Keratinocyte (primary cell): Measurements from ENCODE around the gene FGL2. TPM values are rescaled to one million over a fixed set of nuclear protein-coding genes. Genes with fewer than 3 reads are reported as not detected.

Experiments used
- DNase-seq: peaks from one replicate; pipeline ENCODE4 v3.0.0-alpha.2; 2011; ENCODE audit warnings: low read depth, missing footprints, low spot score
- FAIRE-seq: peaks from 2 replicates; lab custom pipeline; 2011; peaks lifted over from hg19 to GRCh38; lab: Jason Lieb, UNC
- H2AFZ ChIP-seq: 2 replicates; pipeline ENCODE4 v1.6.0; 2012; ENCODE audit warnings: low read length, control low read depth, inconsistent platforms; ENCODE audit not compliant: control insufficient read depth
- H3K27ac ChIP-seq: 2 replicates; pipeline ENCODE4 v1.5.1; 2011; ENCODE audit warnings: low read length; ENCODE audit not compliant: control insufficient read depth, insufficient read depth
- H3K27me3 ChIP-seq: 3 replicates; pipeline ENCODE4 v1.6.0; 2011; ENCODE audit warnings: low read length; ENCODE audit not compliant: control insufficient read depth, insufficient read depth; ENCODE audit errors: extremely low read depth
- H3K36me3 ChIP-seq, 2 experiments: 2 replicates in 1 of 2; 3 replicates in 1 of 2; pipeline ENCODE4 v1.5.1; 2011; ENCODE audit warnings: low read length in 2 of 2, mild to moderate bottlenecking in 1 of 2; ENCODE audit not compliant: control insufficient read depth in 2 of 2, insufficient read depth in 2 of 2; ENCODE audit errors: extremely low read depth in 1 of 2
- H3K4me1 ChIP-seq: 3 replicates; pipeline ENCODE4 v1.5.1; 2011; ENCODE audit warnings: low read length; ENCODE audit not compliant: control insufficient read depth, insufficient read depth; ENCODE audit errors: extremely low read depth
- H3K4me2 ChIP-seq: 3 replicates; pipeline ENCODE4 v1.6.0; 2011; ENCODE audit warnings: low read depth, low read length; ENCODE audit not compliant: control insufficient read depth, insufficient read depth; ENCODE audit errors: extremely low read depth
- H3K4me3 ChIP-seq, 3 experiments: fragments of 200-600 bp in 1 of 3; sonication (generic) in 1 of 3; 2 replicates in 2 of 3; 3 replicates in 1 of 3; pipeline ENCODE4 v1.5.1; 2011 to 2016; ENCODE audit warnings: low read length in 3 of 3, mild to moderate bottlenecking in 3 of 3, control low read depth in 2 of 3, inconsistent platforms in 1 of 3, low read depth in 1 of 3, mixed read lengths in 1 of 3, mixed run types in 1 of 3, moderate library complexity in 1 of 3; ENCODE audit not compliant: control insufficient read depth in 2 of 3, insufficient read depth in 2 of 3; ENCODE audit errors: extremely low read depth in 1 of 3
- H3K79me2 ChIP-seq: 2 replicates; pipeline ENCODE4 v1.6.0; 2012; ENCODE audit warnings: low read length; ENCODE audit not compliant: control insufficient read depth, insufficient read depth
- H3K9ac ChIP-seq: 3 replicates; pipeline ENCODE4 v1.6.0; 2011; ENCODE audit warnings: low read length; ENCODE audit not compliant: control insufficient read depth, insufficient read depth; ENCODE audit errors: extremely low read depth
- H3K9me1 ChIP-seq: 3 replicates; pipeline ENCODE4 v1.6.0; 2011; ENCODE audit warnings: low read length; ENCODE audit not compliant: control insufficient read depth, insufficient read depth; ENCODE audit errors: extremely low read depth
- H3K9me3 ChIP-seq: 2 replicates; pipeline ENCODE4 v1.5.1; 2012; ENCODE audit warnings: low read depth, low read length; ENCODE audit not compliant: control insufficient read depth
- H4K20me1 ChIP-seq: 3 replicates; pipeline ENCODE4 v1.6.0; 2011; ENCODE audit warnings: low read length; ENCODE audit not compliant: control insufficient read depth, insufficient read depth; ENCODE audit errors: extremely low read depth
- EZH2 ChIP-seq: IDR thresholded peaks from one replicate; pipeline ENCODE4 v1.6.1; 2012; ENCODE audit warnings: inconsistent platforms, mild to moderate bottlenecking, low read length, moderate library complexity
- dilution Hi-C: fragments of 300-500 bp; cut with MboI; formaldehyde crosslinking; loops from one replicate; pipeline ENCODE4 v1.7.0; 2020; ENCODE audit warnings: low sequenced_read_pairs; ENCODE audit not compliant: extremely low pct_ligation_motif_present
- polyA plus RNA-seq, 5 experiments: library from polyadenylated mRNA; depleted of rRNA in 3 of 5; stranded (reverse) in 3 of 5; stranded (forward) in 1 of 5; unstranded in 1 of 5; fragments of >200 nt; gene quantifications; 1 replicate in 1 of 5; 2 replicates in 3 of 5; 3 replicates in 1 of 5; pipeline versions ENCODE4 v1.2.1 to v1.2.3, GENCODE V29; 2011 to 2012; ENCODE audit warnings: missing spikeins in 2 of 5, low read depth in 1 of 5, low replicate concordance in 1 of 5
- TF ChIP-seq, protein P1 (sequence below), 3 experiments: IDR thresholded peaks in 1 of 3; conservative IDR thresholded peaks in 1 of 3; optimal IDR thresholded peaks in 1 of 3; 2 replicates in 2 of 3; 3 replicates in 1 of 3; pipeline versions ENCODE3 to v1.5.1; 2011; ENCODE audit warnings: low read length in 3 of 3, mild to moderate bottlenecking in 3 of 3, moderate library complexity in 2 of 3, control low read depth in 1 of 3, inconsistent platforms in 1 of 3; ENCODE audit not compliant: insufficient read depth in 2 of 3; ENCODE audit errors: extremely low read depth in 1 of 3

Gene FGL2
- polyA plus RNA-seq, 1 donor (not counting 4 experiments of a cell fraction or from before 2014, with no cell fraction given), result not detected

DNA sequence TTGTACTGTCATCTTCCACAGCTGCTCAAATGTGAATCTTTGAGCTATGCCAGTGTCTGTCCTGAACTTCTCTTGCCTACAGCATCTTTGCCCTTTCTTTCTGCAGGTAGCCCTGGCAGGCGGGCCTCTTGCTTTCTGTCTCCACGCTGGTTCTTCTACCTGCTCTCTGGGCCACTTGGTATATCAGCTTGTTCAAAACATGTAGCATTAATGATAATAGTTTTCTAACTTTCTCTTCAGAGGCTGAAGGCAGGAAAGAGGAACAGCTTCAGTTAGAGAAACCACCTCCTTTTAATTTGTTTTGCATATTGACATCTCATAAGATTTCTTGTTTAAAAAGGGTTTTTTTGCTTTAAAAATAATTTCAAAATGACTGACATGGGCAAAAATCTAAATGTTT is 923 bp upstream of the FGL2 start:
- TF ChIP-seq EZH2, result no peak
- TF ChIP-seq, protein P1, sequence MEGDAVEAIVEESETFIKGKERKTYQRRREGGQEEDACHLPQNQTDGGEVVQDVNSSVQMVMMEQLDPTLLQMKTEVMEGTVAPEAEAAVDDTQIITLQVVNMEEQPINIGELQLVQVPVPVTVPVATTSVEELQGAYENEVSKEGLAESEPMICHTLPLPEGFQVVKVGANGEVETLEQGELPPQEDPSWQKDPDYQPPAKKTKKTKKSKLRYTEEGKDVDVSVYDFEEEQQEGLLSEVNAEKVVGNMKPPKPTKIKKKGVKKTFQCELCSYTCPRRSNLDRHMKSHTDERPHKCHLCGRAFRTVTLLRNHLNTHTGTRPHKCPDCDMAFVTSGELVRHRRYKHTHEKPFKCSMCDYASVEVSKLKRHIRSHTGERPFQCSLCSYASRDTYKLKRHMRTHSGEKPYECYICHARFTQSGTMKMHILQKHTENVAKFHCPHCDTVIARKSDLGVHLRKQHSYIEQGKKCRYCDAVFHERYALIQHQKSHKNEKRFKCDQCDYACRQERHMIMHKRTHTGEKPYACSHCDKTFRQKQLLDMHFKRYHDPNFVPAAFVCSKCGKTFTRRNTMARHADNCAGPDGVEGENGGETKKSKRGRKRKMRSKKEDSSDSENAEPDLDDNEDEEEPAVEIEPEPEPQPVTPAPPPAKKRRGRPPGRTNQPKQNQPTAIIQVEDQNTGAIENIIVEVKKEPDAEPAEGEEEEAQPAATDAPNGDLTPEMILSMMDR (optimal IDR thresholded peaks at IDR 0.05 in 1 of 3, IDR thresholded peaks at IDR 0.05 in 1 of 3, conservative IDR thresholded peaks at IDR 0.05 in 1 of 3; ENCODE audit: extremely low read depth in 1 of 3, insufficient read depth in 2 of 3, low read length in 3 of 3), result no peak
- H3K4me3 ChIP-seq, result no peak overlapping the region

GRCh38 chr7:77197141-77197540 is 2.5 kb downstream of the FGL2 start:
- Histone ChIP-seq H3K27ac (no peak overlapping the region), H3K4me3 (no peak overlapping the region), H4K20me1 (no peaks in the 10 kb centered on the region), H3K9ac (no peak overlapping the region), H3K9me1 (no peaks in the 10 kb centered on the region), H3K4me2 (no peak overlapping the region), H3K79me2 (no peaks in the 10 kb centered on the region), H3K4me1 (peaks cover 3% of the 10 kb centered on the region), H3K36me3 (no peaks in the 10 kb centered on the region), H3K9me3 (no peaks in the 10 kb centered on the region), H2AFZ (no peak overlapping the region), H3K27me3 (no peaks in the 10 kb centered on the region)
- dilution Hi-C loops, result no loop called here
- DNase-seq (no peak), FAIRE-seq (peak; percentile 13)
- TF ChIP-seq EZH2, result no peak
- TF ChIP-seq, protein P1 (optimal IDR thresholded peaks at IDR 0.05 in 1 of 3, IDR thresholded peaks at IDR 0.05 in 1 of 3, conservative IDR thresholded peaks at IDR 0.05 in 1 of 3; ENCODE audit: extremely low read depth in 1 of 3, insufficient read depth in 2 of 3, low read length in 3 of 3), result no peak

More for the DNA sequence above, 923 bp upstream of the FGL2 start:
- H3K27ac ChIP-seq, result no peak overlapping the region
- no peaks in the 10 kb centered on the region for H3K9me3 ChIP-seq
- H3K4me2 ChIP-seq, result no peak overlapping the region
- no peaks in the 10 kb centered on the region for H3K9me1 ChIP-seq
- no peak overlapping the region for H2AFZ ChIP-seq
- H3K9ac ChIP-seq, result no peak overlapping the region
- no peaks in the 10 kb centered on the region for H3K36me3 ChIP-seq
- FAIRE-seq (no peak), DNase-seq (no peak)
- H3K79me2 ChIP-seq, result no peaks in the 10 kb centered on the region
- dilution Hi-C loops, result no loop called here
- no peaks in the 10 kb centered on the region for H3K27me3 ChIP-seq
- no peaks in the 10 kb centered on the region for H4K20me1 ChIP-seq
- peaks cover 3% of the 10 kb centered on the region for H3K4me1 ChIP-seq
